Measurements from ENCODE around the gene GRK2.
"Not testable (repeated sequence)": the region's sequence is repeated elsewhere in the genome, so short reads cannot be mapped to it uniquely, and the experiment has no call there.

Gene GRK2

GRCh38 chr11:67315325-67315909 lies 49.1 kb downstream of the GRK2 start:
- ATAC-seq = no peak

- ATAC-seq = no peak
Measured at GRCh38 chr11:67316882-67317204, 50.6 kb downstream of the GRK2 start.

- ATAC-seq = peak; percentile 85 to 88
Measured at GRCh38 chr11:67317205-67317887, 51.1 kb downstream of the GRK2 start.

GRCh38 chr11:67317888-67318555 lies 51.7 kb downstream of the GRK2 start:
- peak; percentile 1 to 14 for ATAC-seq

GRCh38 chr11:67318876-67319275 lies 52.6 kb downstream of the GRK2 start:
- not testable (repeated sequence) for ATAC-seq

- no peak for ATAC-seq
Measured at GRCh38 chr11:67320011-67320410, 53.7 kb downstream of the GRK2 start.

- ATAC-seq = no peak
Measured at GRCh38 chr11:67320691-67321090, 54.4 kb downstream of the GRK2 start.

GRCh38 chr11:67321313-67321871 lies 55.1 kb downstream of the GRK2 start:
- ATAC-seq = no peak

- no peak for ATAC-seq
Measured at GRCh38 chr11:67322049-67322448, 55.8 kb downstream of the GRK2 start.

GRCh38 chr11:67323526-67323925 lies 57.3 kb downstream of the GRK2 start:
- ATAC-seq = no peak

- ATAC-seq = no peak
Measured at GRCh38 chr11:67332081-67332691, 65.9 kb downstream of the GRK2 start.
